Activated T-helper 1 cell treated with anti-CD3 and anti-CD28 coated beads, Interleukin-2, amount 50 U/mL, for 16 hours (primary cell): Measurements from ENCODE around the gene CBX1.

Experiments used
- DNase-seq, 2 donors: peaks; one replicate each; pipeline ENCODE4 v3.0.0-alpha.2; 2020; ENCODE audit warnings: low read depth in 1 of 2, low spot score in 1 of 2

The CBX1 gene

DNA sequence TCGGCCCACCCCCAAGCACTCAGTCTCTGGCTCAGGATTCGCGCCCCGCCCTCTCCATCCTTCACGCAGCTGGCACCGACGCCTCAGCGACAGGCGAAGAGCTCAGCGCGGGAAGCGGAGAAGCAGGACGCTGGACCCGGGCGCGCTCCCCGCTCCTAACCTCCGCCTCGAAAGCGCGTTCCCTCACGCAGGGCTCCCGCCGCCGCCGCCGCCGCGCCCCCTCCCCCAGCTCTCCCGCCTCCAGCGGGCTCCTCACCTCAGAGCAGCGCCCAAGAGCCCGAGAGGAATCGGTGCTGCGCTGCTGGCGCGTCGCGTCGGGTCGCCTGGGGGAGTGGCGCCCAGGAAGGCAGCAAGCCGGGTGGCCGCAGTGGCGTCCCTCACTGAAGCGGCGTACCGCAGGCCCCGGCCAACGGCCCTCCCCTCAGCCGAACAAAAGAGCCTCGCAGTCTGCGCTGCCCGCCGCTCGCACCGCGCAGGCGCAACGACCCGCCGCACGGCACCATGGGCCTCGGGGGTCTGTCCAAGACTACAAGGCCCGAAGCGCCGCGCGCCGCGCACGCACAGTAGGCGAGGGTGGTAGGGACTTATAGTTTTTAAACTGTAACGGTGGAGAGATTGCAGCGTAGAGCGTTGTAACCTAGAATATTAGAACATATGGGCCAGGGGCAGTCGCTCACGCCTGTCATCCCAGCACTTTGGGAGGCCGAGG lies at the start of gene CBX1:
Gene CBX1 (minus strand): TSS at position 467 of the 709 bp plus-strand sequence. CDS start 24,474 bp downstream, outside the sequence.
- DNase-seq, result peak; percentile 86 to 88

DNA sequence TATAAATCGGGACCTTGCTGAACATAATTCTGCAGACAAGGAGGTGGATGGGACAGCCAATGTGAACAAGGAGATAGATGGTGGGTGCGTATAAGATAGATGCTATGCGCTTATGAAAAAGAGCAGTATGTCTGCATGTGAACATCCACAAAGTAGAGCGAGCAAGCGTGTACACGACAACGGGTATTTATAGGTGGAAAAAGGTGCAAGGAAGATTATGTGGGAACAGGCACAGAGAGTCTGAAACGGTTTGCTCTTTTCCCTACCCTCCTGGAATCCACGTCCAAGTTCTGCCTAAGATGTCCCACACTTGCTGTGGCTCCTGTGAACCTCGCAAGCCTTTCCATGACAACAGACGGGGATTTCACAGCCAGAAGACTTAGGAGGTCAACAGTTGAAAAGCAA lies 49.3 kb upstream of the CBX1 start:
- DNase-seq, result no peak

- no peak for DNase-seq
Measured at GRCh38 chr17:48149787-48150463, 48.6 kb upstream of the CBX1 start.

DNA sequence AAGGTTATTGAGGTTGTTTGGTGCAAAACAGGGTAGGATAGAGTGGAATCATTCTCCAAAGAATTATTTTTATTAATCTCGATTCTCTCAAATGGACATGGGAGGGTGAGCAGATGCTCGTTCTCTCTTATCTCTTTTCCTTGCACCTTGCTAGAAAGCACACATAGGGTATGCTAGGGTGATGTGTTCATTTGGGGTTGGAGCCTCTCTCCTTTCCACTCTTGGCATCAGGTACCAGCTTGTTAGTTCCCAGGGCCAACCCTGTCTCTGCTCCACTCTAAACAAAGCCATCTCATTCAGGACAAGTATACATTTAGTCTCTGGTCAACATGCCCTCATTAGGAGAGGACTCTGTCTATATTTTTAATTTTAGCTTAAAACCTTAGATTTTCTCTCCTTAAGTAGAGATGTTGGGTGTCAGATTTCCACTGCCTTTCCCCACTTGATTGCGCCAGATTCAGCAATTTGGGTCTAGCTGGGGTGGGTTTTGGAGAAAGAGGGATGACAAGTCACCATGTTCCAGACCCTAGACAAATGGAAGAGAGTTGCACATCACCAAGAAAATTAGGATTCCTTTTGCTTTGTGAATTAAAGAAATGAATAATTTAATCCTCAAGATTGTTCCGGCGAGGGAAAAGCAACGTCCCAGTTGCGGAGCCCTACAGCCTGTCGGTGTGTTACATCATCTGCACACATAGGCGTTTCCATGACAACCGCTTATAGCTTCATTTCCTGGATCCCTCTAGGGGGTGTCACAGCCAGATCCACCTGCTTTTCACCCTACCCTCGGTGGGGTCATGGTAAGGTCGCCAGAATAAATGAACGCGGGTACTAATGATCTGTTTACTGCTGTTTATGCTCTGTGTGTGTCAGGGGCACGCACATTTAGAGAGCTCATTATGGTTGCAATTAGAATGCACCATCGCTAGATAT lies 47.8 kb upstream of the CBX1 start:
- no peak for DNase-seq

DNA sequence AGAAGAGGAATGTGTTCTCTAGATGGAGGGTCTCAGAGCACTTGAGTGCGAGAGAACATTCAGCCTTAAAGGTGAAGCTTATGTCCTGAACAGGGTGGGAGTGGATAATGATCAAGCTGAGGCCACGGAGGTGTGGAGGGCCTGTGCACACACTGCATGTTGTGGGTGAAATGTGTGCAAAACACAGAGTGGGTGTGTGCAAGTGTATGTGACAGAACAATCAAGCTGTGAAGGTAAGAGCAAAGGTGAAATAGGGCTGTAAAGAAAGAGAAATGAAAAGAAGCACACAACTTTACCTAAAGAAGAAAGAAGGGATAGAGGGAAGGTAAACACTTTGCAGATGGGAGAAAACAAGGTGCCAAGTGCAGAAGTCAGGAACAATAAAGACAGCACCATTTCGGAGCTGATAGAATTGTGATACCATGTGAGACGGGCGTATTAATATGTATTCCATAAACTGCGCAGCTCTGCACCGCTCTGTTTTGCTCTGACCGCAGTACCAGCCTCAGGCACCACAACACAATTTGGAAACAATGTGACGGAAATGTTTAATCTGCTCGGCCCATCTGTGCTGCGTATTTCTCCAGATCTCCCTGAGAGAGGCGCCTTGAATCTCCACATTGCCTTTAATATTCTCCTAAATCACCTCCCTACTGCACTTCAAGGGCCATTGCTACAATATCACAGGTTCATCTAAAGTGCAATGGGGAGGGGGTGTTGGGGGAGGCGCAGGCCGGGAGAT lies 46.9 kb upstream of the CBX1 start:
- no peak for DNase-seq

GRCh38 chr17:48144976-48145798 lies 43.9 kb upstream of the CBX1 start:
- no peak for DNase-seq

GRCh38 chr17:48144231-48144630 lies 43.0 kb upstream of the CBX1 start:
- no peak for DNase-seq

- no peak for DNase-seq
Measured at GRCh38 chr17:48143629-48144028, 42.4 kb upstream of the CBX1 start.

DNA sequence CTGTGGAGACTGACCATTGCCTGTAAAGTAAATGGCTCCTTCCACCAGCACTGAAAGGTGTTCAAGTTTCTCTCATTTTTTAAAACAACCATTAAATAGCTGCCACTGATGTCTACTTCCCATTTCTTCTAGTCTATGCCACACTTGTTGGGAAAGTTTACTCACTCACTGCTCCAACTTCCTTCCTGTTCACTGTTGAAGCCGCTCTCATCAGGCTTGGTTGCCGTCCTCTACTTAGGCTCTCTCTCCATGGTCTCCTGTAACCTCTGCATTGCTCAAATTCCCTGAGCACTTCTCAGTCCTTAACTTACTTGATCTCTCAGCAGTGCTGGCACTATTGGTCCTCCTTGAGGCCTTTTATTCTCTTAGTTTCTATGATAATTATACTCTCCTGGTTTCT lies 38.7 kb upstream of the CBX1 start:
- no peak for DNase-seq

DNA sequence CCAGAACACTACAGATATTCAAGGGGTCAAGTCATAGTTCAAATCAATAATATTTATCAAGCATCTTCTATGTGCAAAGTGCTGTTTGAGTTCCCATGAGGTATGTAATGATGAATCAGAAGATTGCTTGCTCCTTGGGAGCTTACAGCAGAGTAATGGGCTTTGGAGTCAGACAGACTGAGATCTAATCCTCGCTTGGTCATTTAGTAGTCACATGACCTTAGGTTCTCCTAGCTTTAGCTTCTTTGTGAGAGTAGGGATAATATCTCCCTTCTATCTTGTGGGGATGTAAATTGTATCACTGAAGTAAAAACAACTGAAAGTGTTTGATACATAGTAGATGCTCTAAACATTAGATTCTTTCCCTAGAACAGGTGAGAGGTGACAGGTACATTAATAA lies 36.4 kb upstream of the CBX1 start:
- no peak for DNase-seq

DNA sequence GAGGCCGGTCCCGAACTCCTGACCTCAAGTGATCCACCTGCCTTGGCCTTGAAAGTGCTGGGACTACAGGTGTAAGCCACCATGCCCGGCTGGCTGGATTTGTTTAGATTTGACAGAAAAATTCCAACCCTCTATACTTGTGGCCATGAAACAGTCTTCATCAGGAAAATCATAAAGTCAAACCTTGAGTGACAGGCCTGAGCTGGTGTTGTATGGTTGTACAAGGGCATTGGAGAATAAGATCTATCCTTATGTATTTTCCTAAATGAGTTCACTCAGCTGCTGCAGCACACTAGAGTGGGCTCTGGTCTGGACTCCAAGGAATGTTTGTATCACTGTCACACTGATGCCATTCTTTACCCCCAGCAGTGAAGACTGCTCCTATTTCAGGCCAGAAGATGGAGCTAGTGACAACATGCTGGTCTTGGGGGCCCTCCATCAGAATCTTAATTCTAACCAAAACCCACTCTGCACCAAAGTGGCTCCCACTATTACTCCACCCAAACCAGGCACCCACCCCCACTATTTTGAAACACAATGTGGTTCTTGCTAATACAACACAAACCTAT lies 33.7 kb upstream of the CBX1 start:
- no peak for DNase-seq

DNA sequence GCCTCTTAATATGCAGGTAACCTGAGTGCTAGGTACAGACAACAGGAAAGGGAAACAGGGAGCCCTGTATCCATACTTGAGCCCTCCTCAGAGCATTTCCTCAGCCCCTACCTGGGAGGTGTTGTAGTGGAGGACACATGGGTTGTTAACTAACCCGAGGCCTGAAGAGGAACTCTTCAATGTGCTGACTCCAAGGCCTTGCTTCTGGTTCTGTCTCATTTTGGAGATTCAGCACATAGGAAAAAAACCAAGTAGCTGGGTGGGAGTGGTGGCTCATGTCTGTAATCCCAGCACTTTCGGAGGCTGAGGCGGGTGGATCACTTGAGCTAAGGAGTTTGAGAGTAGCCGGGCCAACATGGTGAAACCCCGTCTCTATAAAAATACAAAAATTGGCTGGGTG lies 31.1 kb upstream of the CBX1 start:
- DNase-seq, result no peak

- DNase-seq, result peak in 1 of 2 donors; percentile 20
Measured at GRCh38 chr17:48131216-48131824, 30.0 kb upstream of the CBX1 start.

GRCh38 chr17:48129981-48130380 lies 28.7 kb upstream of the CBX1 start:
- DNase-seq, result no peak

DNA sequence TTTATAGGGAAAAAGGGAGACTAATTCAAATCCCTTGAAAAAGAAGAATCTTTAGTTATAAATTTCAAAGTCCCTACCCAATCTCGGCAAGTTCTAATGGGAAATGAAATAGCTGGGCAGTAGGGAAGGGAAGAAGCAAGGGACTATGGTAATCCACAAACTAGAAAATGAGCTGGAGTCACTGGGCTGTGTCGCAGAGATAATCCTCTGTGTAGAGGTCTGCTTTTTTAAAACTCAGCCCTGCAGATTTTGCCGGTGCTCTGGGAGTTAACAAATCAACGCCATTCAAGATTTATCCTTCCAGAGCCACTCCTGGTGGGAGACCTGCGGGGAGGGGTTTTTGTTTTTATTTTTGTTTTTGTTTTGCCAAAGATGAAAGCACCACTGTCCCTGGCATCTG lies 27.1 kb upstream of the CBX1 start:
- no peak for DNase-seq

DNA sequence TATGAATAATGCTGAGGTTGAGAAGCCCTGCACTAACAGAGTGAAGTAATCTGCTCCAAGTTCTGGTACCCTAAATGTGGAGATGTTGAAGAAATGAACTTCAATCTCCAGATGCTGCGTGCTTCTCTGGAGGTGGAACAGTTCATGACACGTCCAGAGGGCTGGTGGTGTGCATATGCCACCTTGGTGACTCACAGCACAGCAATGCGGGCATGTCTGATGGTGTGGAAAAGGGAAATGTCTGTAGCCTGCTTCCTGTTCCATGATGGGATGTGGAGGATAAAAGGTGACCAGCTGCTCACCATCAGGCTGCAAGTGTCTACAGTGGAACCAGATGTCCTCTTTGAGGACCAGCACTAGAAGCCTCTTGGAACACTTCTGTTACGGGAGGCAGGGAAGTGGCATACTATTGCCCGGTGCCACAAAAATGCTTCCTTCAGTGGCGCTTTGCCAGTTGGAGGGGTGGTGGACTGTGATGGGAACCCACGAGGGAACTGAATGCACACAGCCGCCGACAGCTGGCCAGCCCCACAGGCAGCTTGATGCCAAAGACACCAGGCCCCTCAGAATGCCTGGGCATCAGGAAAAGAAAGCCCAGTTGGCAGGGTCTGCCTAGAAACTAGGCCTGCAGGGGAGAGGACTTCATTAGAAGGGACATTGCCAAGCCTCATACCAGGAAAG lies 26.2 kb upstream of the CBX1 start:
- no peak for DNase-seq

- no peak for DNase-seq
Measured at GRCh38 chr17:48126532-48126850, 25.2 kb upstream of the CBX1 start.

- no peak for DNase-seq
Measured at GRCh38 chr17:48125829-48126531, 24.7 kb upstream of the CBX1 start.
